HG03175 (cell line): ENCODE data around the gene LRRC23.
"Not testable (repeated sequence)": the region's sequence is repeated elsewhere in the genome, so short reads cannot be mapped to it uniquely, and the experiment has no call there.

Source experiments
- ATAC-seq: cut with Tn5 transposase; IDR thresholded peaks from one replicate; pipeline ENCODE4 v1.9.1; 2021; ENCODE audit warnings: mild to moderate bottlenecking, moderate library complexity; ENCODE audit not compliant: unreplicated experiment

LRRC23 gene

GRCh38 chr12:6904280-6905276 is at the start of gene LRRC23:
TSS of gene LRRC23 (plus strand) at chr12:6904822. CDS start at chr12:6905634, 812 bp downstream.
- peak; percentile 94 for ATAC-seq

- no peak for ATAC-seq
Measured at GRCh38 chr12:6855322-6855721, 49.3 kb upstream of the LRRC23 start.

GRCh38 chr12:6858799-6859198 is 45.8 kb upstream of the LRRC23 start:
- ATAC-seq: no peak

GRCh38 chr12:6860116-6860515 is 44.5 kb upstream of the LRRC23 start:
- ATAC-seq: no peak

- no peak for ATAC-seq
Measured at GRCh38 chr12:6860942-6861341, 43.7 kb upstream of the LRRC23 start.

GRCh38 chr12:6861391-6861790 is 43.2 kb upstream of the LRRC23 start:
- ATAC-seq: no peak

GRCh38 chr12:6863033-6863432 is 41.6 kb upstream of the LRRC23 start:
- ATAC-seq: no peak

GRCh38 chr12:6863586-6864321 is 40.9 kb upstream of the LRRC23 start:
- ATAC-seq: no peak

- ATAC-seq: not testable (repeated sequence)
Measured at GRCh38 chr12:6865307-6865706, 39.3 kb upstream of the LRRC23 start.

- ATAC-seq: no peak
Measured at GRCh38 chr12:6866163-6866919, 38.3 kb upstream of the LRRC23 start.

GRCh38 chr12:6866920-6867412 is 37.7 kb upstream of the LRRC23 start:
- peak; percentile 21 for ATAC-seq

GRCh38 chr12:6867413-6868210 is 37.0 kb upstream of the LRRC23 start, which contains the start of gene TPI1:
TSS of gene TPI1 (plus strand) at chr12:6867531. CDS start at chr12:6867567, 36 bp downstream.
- ATAC-seq: peak; percentile 70

GRCh38 chr12:6868211-6869048 is 36.2 kb upstream of the LRRC23 start:
- ATAC-seq: no peak

GRCh38 chr12:6869049-6870021 is 35.3 kb upstream of the LRRC23 start:
- ATAC-seq: no peak

- ATAC-seq: not testable (repeated sequence)
Measured at GRCh38 chr12:6870304-6870703, 34.3 kb upstream of the LRRC23 start.

- no peak for ATAC-seq
Measured at GRCh38 chr12:6871052-6871957, 33.3 kb upstream of the LRRC23 start.
